C4-2B (cell line): ENCODE results near the gene SLC24A3.

Experiments
- ZFX ChIP-seq: fragments of 450-650 bp; IDR thresholded peaks from 2 replicates; pipeline ENCODE4 v1.6.1; 2017
- TF ChIP-seq, protein P1 (sequence below): fragments of 450-650 bp; conservative IDR thresholded peaks from 2 replicates; pipeline ENCODE4 v1.5.1; 2017; ENCODE audit warnings: mild to moderate bottlenecking

DNA sequence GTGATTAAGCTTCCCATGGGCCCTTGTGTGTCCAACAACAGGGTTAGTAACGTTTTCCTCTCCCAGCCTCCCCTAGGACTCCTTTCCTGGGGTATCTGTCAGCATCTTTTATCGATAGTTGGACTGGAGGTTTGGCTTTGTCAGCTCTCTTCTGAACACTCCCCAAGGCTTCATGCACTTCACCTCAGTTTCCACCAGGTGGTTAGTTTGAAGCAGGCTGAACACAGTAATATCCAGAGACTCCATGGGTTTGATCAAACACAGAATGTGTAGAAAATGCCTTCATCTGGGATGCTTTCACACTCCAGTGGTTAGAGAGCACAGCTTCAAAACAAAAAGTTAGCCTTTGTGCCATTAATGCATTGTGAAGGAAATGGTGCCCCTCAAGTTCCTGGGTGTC is 139.1 kb downstream of the SLC24A3 start:
- TF ChIP-seq, protein P1, sequence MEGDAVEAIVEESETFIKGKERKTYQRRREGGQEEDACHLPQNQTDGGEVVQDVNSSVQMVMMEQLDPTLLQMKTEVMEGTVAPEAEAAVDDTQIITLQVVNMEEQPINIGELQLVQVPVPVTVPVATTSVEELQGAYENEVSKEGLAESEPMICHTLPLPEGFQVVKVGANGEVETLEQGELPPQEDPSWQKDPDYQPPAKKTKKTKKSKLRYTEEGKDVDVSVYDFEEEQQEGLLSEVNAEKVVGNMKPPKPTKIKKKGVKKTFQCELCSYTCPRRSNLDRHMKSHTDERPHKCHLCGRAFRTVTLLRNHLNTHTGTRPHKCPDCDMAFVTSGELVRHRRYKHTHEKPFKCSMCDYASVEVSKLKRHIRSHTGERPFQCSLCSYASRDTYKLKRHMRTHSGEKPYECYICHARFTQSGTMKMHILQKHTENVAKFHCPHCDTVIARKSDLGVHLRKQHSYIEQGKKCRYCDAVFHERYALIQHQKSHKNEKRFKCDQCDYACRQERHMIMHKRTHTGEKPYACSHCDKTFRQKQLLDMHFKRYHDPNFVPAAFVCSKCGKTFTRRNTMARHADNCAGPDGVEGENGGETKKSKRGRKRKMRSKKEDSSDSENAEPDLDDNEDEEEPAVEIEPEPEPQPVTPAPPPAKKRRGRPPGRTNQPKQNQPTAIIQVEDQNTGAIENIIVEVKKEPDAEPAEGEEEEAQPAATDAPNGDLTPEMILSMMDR, result no peak
- TF ChIP-seq ZFX, result no peak
